Measurements from ENCODE around the gene PARP8.

DNA sequence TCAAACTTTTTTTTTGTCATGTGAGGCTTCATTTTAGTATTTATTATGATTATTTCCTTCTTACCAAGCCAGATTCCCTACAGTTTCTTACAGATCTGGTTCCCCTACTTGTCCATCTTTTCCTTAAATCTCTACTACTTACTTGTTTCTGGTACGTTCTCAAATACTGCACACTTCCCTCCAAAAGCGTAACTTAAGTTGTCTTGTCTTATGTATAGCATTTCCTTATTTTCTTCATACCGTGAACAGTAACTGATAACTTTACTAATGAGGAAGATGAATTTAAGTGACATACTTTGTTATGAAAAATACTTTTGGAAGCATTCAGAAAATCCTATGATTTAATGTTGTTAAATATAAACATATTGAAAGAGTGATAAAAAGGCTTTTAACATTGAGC, 67.3 kb downstream of the PARP8 start:
- no peak for TF ChIP-seq POLR2A (IDR thresholded peaks at IDR 0.05)
- TF ChIP-seq, protein P1, sequence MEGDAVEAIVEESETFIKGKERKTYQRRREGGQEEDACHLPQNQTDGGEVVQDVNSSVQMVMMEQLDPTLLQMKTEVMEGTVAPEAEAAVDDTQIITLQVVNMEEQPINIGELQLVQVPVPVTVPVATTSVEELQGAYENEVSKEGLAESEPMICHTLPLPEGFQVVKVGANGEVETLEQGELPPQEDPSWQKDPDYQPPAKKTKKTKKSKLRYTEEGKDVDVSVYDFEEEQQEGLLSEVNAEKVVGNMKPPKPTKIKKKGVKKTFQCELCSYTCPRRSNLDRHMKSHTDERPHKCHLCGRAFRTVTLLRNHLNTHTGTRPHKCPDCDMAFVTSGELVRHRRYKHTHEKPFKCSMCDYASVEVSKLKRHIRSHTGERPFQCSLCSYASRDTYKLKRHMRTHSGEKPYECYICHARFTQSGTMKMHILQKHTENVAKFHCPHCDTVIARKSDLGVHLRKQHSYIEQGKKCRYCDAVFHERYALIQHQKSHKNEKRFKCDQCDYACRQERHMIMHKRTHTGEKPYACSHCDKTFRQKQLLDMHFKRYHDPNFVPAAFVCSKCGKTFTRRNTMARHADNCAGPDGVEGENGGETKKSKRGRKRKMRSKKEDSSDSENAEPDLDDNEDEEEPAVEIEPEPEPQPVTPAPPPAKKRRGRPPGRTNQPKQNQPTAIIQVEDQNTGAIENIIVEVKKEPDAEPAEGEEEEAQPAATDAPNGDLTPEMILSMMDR (IDR thresholded peaks at IDR 0.05), result no peak
